ENCODE results near the gene TXLNA.
A peak's percentile ranks its signal among the peaks of the same experiment; 100 is the strongest.

Gene TXLNA

GRCh38 chr1:32186077-32186476 lies 6.6 kb downstream of the TXLNA start:
- DNase-seq, result no peak

- no peak for DNase-seq
Measured at GRCh38 chr1:32186491-32186890, 7.0 kb downstream of the TXLNA start.

GRCh38 chr1:32187850-32188249 lies 8.4 kb downstream of the TXLNA start:
- no peak for DNase-seq

GRCh38 chr1:32192220-32192948 lies 12.9 kb downstream of the TXLNA start:
- DNase-seq, result no peak

- no peak for DNase-seq
Measured at GRCh38 chr1:32194984-32195383, 15.5 kb downstream of the TXLNA start.

- no peak for DNase-seq
Measured at GRCh38 chr1:32195531-32195930, 16.1 kb downstream of the TXLNA start.

GRCh38 chr1:32195972-32196823 lies 16.7 kb downstream of the TXLNA start:
- no peak for DNase-seq

- DNase-seq, result no peak
Measured at GRCh38 chr1:32197074-32197473, 17.6 kb downstream of the TXLNA start.

GRCh38 chr1:32197837-32198236 lies 18.4 kb downstream of the TXLNA start:
- no peak for DNase-seq

- DNase-seq, result no peak
Measured at GRCh38 chr1:32198237-32199042, 19.0 kb downstream of the TXLNA start.

- no peak for DNase-seq
Measured at GRCh38 chr1:32199043-32199716, 19.7 kb downstream of the TXLNA start.

- DNase-seq, result no peak
Measured at GRCh38 chr1:32199717-32200072, 20.2 kb downstream of the TXLNA start.

- DNase-seq, result peak; percentile 63
Measured at GRCh38 chr1:32200226-32201010, 20.9 kb downstream of the TXLNA start, which contains the start of gene CCDC28B. Gene CCDC28B (plus strand): TSS chr1:32200595. CDS start chr1:32201936, 1,341 bp downstream.

GRCh38 chr1:32201011-32201855 lies 21.8 kb downstream of the TXLNA start:
- peak; percentile 91 for DNase-seq

GRCh38 chr1:32204943-32205361 lies 25.5 kb downstream of the TXLNA start:
- DNase-seq, result no peak

- DNase-seq, result peak; percentile 91
Measured at GRCh38 chr1:32205401-32206370, 26.2 kb downstream of the TXLNA start, which contains the start of gene IQCC. Gene IQCC (plus strand): TSS chr1:32205671. CDS start chr1:32205682, 11 bp downstream.

- no peak for DNase-seq
Measured at GRCh38 chr1:32208469-32208868, 29.0 kb downstream of the TXLNA start.

- DNase-seq, result no peak
Measured at GRCh38 chr1:32208891-32209328, 29.4 kb downstream of the TXLNA start, which contains the start of gene DCDC2B. Gene DCDC2B (plus strand): TSS chr1:32209089. CDS start chr1:32209094, 5 bp downstream.
